OCI-LY1 (cell line): ENCODE measurements around the gene TEX26.

Experiments used
- H2AFZ ChIP-seq: fragments of 200-600 bp; sonication (generic), shearing (Covaris generic); 2 replicates; pipeline ENCODE4 v1.6.0; 2014; ENCODE audit warnings: antibody characterized with exemption, mild to moderate bottlenecking, low read length
- H3F3A ChIP-seq: fragments of 200-600 bp; sonication (generic), shearing (Covaris generic); 2 replicates; pipeline ENCODE4 v1.6.0; 2014; ENCODE audit warnings: mild to moderate bottlenecking, antibody characterized with exemption, low read length, moderate library complexity; ENCODE audit not compliant: insufficient read depth
- H3K27ac ChIP-seq: fragments of 200-600 bp; sonication (generic); 2 replicates; pipeline ENCODE4 v1.5.1; 2014; ENCODE audit warnings: low read length, mixed run types, mild to moderate bottlenecking, low read depth; ENCODE audit not compliant: poor library complexity, severe bottlenecking
- H3K27me3 ChIP-seq: fragments of 200-600 bp; sonication (generic); 2 replicates; pipeline ENCODE4 v1.6.0; 2014; ENCODE audit warnings: antibody characterized with exemption, mild to moderate bottlenecking, low read length, moderate library complexity; ENCODE audit not compliant: insufficient read depth
- H3K36me3 ChIP-seq: fragments of 200-600 bp; sonication (generic); 2 replicates; pipeline ENCODE4 v1.6.1; 2014; ENCODE audit warnings: mild to moderate bottlenecking, antibody characterized with exemption, low read length, moderate library complexity, mixed read lengths; ENCODE audit not compliant: insufficient read depth
- H3K4me1 ChIP-seq: fragments of 200-600 bp; sonication (generic); 2 replicates; pipeline ENCODE4 v1.5.1; 2014; ENCODE audit warnings: mild to moderate bottlenecking, low read length, moderate library complexity; ENCODE audit not compliant: insufficient read depth, severe bottlenecking
- H3K4me2 ChIP-seq: fragments of 200-600 bp; sonication (generic), shearing (Covaris generic); 2 replicates; pipeline ENCODE4 v1.6.1; 2014; ENCODE audit warnings: low read length
- H3K4me3 ChIP-seq: fragments of 200-600 bp; sonication (generic); 2 replicates; pipeline ENCODE4 v1.5.1; 2014; ENCODE audit warnings: low read length, low read depth, mild to moderate bottlenecking, mixed read lengths; ENCODE audit not compliant: poor library complexity, severe bottlenecking
- H3K79me2 ChIP-seq: fragments of 200-600 bp; shearing (Covaris generic); 2 replicates; pipeline ENCODE4 v1.6.1; 2016; ENCODE audit warnings: mixed run types, low read length, mixed read lengths; ENCODE audit not compliant: insufficient read depth
- H3K9ac ChIP-seq: fragments of 200-600 bp; sonication (generic), shearing (Covaris generic); 2 replicates; pipeline ENCODE4 v1.6.1; 2014; ENCODE audit warnings: mild to moderate bottlenecking, low read length, mixed read lengths
- H3K9me2 ChIP-seq: fragments of 200-600 bp; sonication (generic), shearing (Covaris generic); 2 replicates; pipeline ENCODE4 v1.6.1; 2014; ENCODE audit warnings: low read depth, mild to moderate bottlenecking, low read length, mixed read lengths
- H3K9me3 ChIP-seq: fragments of 200-600 bp; shearing (Covaris generic); 2 replicates; pipeline ENCODE4 v1.6.1; 2014; ENCODE audit warnings: low read length, mixed read lengths
- H4K20me1 ChIP-seq: fragments of 200-600 bp; sonication (generic), shearing (Covaris generic); 2 replicates; pipeline ENCODE4 v1.6.0; 2016; ENCODE audit warnings: mild to moderate bottlenecking, low read length; ENCODE audit not compliant: insufficient read depth
- CTCF ChIP-seq: fragments of 200-600 bp; sonication (generic), shearing (Covaris generic); IDR thresholded peaks from 2 replicates; pipeline ENCODE4 v1.5.1; 2017; ENCODE audit warnings: mild to moderate bottlenecking, antibody characterized with exemption, low read length, moderate library complexity, mixed read lengths
- EZH2 ChIP-seq: fragments of 200-600 bp; sonication (generic), shearing (Covaris generic); IDR thresholded peaks from 2 replicates; pipeline ENCODE4 v1.8.0; 2017; ENCODE audit warnings: borderline replicate concordance, mixed run types, mild to moderate bottlenecking, antibody characterized with exemption, low read length, moderate library complexity, mixed read lengths

Gene TEX26

GRCh38 chr13:30985637-30986205 lies 53.3 kb downstream of the TEX26 start:
- TF ChIP-seq EZH2, result no peak
- no peak for TF ChIP-seq CTCF
- H3K9ac ChIP-seq, result no peak overlapping the region
- H3F3A ChIP-seq, result no peaks in the 10 kb centered on the region
- no peaks in the 10 kb centered on the region for H3K79me2 ChIP-seq
- no peaks in the 10 kb centered on the region for H3K9me2 ChIP-seq
- no peak overlapping the region for H3K27ac ChIP-seq
- H3K27me3 ChIP-seq, result no peaks in the 10 kb centered on the region
- H3K36me3 ChIP-seq, result no peaks in the 10 kb centered on the region
- H3K9me3 ChIP-seq, result no peaks in the 10 kb centered on the region
- H3K4me1 ChIP-seq, result no peaks in the 10 kb centered on the region
- no peaks in the 10 kb centered on the region for H4K20me1 ChIP-seq
- H3K4me2 ChIP-seq, result no peak overlapping the region
- H3K4me3 ChIP-seq, result no peak overlapping the region
- H2AFZ ChIP-seq, result no peak overlapping the region

- Histone ChIP-seq H3K4me3 (no peak overlapping the region), H3K9ac (no peak overlapping the region), H3K9me2 (no peaks in the 10 kb centered on the region), H3K4me1 (no peaks in the 10 kb centered on the region), H3K79me2 (no peaks in the 10 kb centered on the region), H3K4me2 (no peak overlapping the region), H3K9me3 (no peaks in the 10 kb centered on the region), H3F3A (no peaks in the 10 kb centered on the region), H3K27me3 (no peaks in the 10 kb centered on the region), H3K27ac (no peak overlapping the region), H2AFZ (no peak overlapping the region), H3K36me3 (no peaks in the 10 kb centered on the region), H4K20me1 (no peaks in the 10 kb centered on the region)
- no peak for TF ChIP-seq CTCF
- no peak for TF ChIP-seq EZH2
These were observed 58.7 kb downstream of the TEX26 start for GRCh38 chr13:30991184-30991583.

GRCh38 chr13:30991922-30992321 lies 59.5 kb downstream of the TEX26 start:
- no peaks in the 10 kb centered on the region; the same call in 1 of the 2 replicates for H3K27me3 ChIP-seq
- H3K4me1 ChIP-seq, result no peaks in the 10 kb centered on the region
- no peaks in the 10 kb centered on the region for H3K79me2 ChIP-seq
- no peaks in the 10 kb centered on the region for H4K20me1 ChIP-seq
- H3K27ac ChIP-seq, result no peak overlapping the region
- no peak overlapping the region for H3K4me2 ChIP-seq
- no peak overlapping the region for H3K9ac ChIP-seq
- H3K4me3 ChIP-seq, result no peak overlapping the region
- no peaks in the 10 kb centered on the region for H3K9me3 ChIP-seq
- no peaks in the 10 kb centered on the region for H3K36me3 ChIP-seq
- H3F3A ChIP-seq, result no peaks in the 10 kb centered on the region
- H3K9me2 ChIP-seq, result no peaks in the 10 kb centered on the region
- H2AFZ ChIP-seq, result no peak overlapping the region
- no peak for TF ChIP-seq EZH2
- TF ChIP-seq CTCF, result no peak
